ENCODE data around the gene PARP15.

The PARP15 gene

GRCh38 chr3:122572940-122573412, 4.5 kb upstream of the PARP15 start:
- no peak for DNase-seq (ENCODE audit: low read depth in 2 of 2)

- peak in 1 of 2 donors; percentile 58 for DNase-seq (ENCODE audit: low read depth in 2 of 2)
Measured at GRCh38 chr3:122576174-122576940, 1.1 kb upstream of the PARP15 start.

GRCh38 chr3:122578069-122578740, 755 bp downstream of the PARP15 start:
- DNase-seq (ENCODE audit: low read depth in 2 of 2): no peak

GRCh38 chr3:122580470-122580869, 3.0 kb downstream of the PARP15 start:
- DNase-seq (ENCODE audit: low read depth in 2 of 2): no peak

- no peak for DNase-seq (ENCODE audit: low read depth in 2 of 2)
Measured at GRCh38 chr3:122581622-122582021, 4.2 kb downstream of the PARP15 start.

GRCh38 chr3:122582390-122582789, 4.9 kb downstream of the PARP15 start:
- DNase-seq (ENCODE audit: low read depth in 2 of 2): no peak

GRCh38 chr3:122586098-122586497, 8.6 kb downstream of the PARP15 start:
- no peak for DNase-seq (ENCODE audit: low read depth in 2 of 2)

- no peak for DNase-seq (ENCODE audit: low read depth in 2 of 2)
Measured at GRCh38 chr3:122586773-122587485, 9.5 kb downstream of the PARP15 start.

GRCh38 chr3:122587572-122587971, 10.1 kb downstream of the PARP15 start:
- no peak for DNase-seq (ENCODE audit: low read depth in 2 of 2)

GRCh38 chr3:122589297-122589696, 11.8 kb downstream of the PARP15 start:
- DNase-seq (ENCODE audit: low read depth in 2 of 2): no peak

GRCh38 chr3:122590610-122591009, 13.2 kb downstream of the PARP15 start:
- DNase-seq (ENCODE audit: low read depth in 2 of 2): no peak

- DNase-seq (ENCODE audit: low read depth in 2 of 2): no peak
Measured at GRCh38 chr3:122594025-122594424, 16.6 kb downstream of the PARP15 start.

GRCh38 chr3:122598151-122598550, 20.7 kb downstream of the PARP15 start:
- DNase-seq (ENCODE audit: low read depth in 2 of 2): no peak

GRCh38 chr3:122598556-122598955, 21.1 kb downstream of the PARP15 start:
- DNase-seq (ENCODE audit: low read depth in 2 of 2): no peak

GRCh38 chr3:122602011-122602710, 24.7 kb downstream of the PARP15 start:
- DNase-seq (ENCODE audit: low read depth in 2 of 2): no peak

GRCh38 chr3:122603056-122603455, 25.6 kb downstream of the PARP15 start:
- DNase-seq (ENCODE audit: low read depth in 2 of 2): no peak

GRCh38 chr3:122606330-122606729, 28.9 kb downstream of the PARP15 start:
- DNase-seq (ENCODE audit: low read depth in 2 of 2): no peak

- DNase-seq (ENCODE audit: low read depth in 2 of 2): no peak
Measured at GRCh38 chr3:122608916-122609315, 31.5 kb downstream of the PARP15 start.

GRCh38 chr3:122609798-122610559, 32.5 kb downstream of the PARP15 start:
- DNase-seq (ENCODE audit: low read depth in 2 of 2): no peak

GRCh38 chr3:122612696-122613095, 35.2 kb downstream of the PARP15 start:
- no peak for DNase-seq (ENCODE audit: low read depth in 2 of 2)

GRCh38 chr3:122615303-122615702, 37.9 kb downstream of the PARP15 start:
- no peak for DNase-seq (ENCODE audit: low read depth in 2 of 2)

Data from stimulated activated CD4-positive, alpha-beta T cell treated with anti-CD3 and anti-CD28 coated beads, Interleukin-4, amount 100 ng/mL, for 48 hours (primary cell).